Endothelial cell of umbilical vein (primary cell): ENCODE results near the gene KXD1.

Source experiments
- CTCF ChIP-seq, 2 donors: IDR thresholded peaks; 1 replicate in 1 of 2; 2 replicates in 1 of 2; pipeline ENCODE4 v1.5.1; 2011; ENCODE audit warnings: low read length in 2 of 2, mild to moderate bottlenecking in 2 of 2, moderate library complexity in 2 of 2, control low read depth in 1 of 2, inconsistent platforms in 1 of 2, low read depth in 1 of 2; ENCODE audit not compliant: insufficient read depth in 1 of 2; ENCODE audit errors: extremely low read depth in 1 of 2
- EZH2 ChIP-seq: IDR thresholded peaks from 2 replicates; pipeline ENCODE4 v1.6.1; 2012; ENCODE audit warnings: borderline replicate concordance, low read depth, mild to moderate bottlenecking, moderate library complexity, low read length, inconsistent platforms; ENCODE audit not compliant: severe bottlenecking
- JUN ChIP-seq: IDR thresholded peaks from 2 replicates; pipeline ENCODE4 v1.6.1; 2011; ENCODE audit warnings: borderline replicate concordance, low read depth; ENCODE audit not compliant: insufficient read length, insufficient read depth
- MYC ChIP-seq: IDR thresholded peaks from one replicate; pipeline ENCODE4 v1.6.1; 2011; ENCODE audit warnings: mild to moderate bottlenecking, low read depth, low read length
- POLR2AphosphoS5 ChIP-seq: IDR thresholded peaks from 2 replicates; pipeline ENCODE4 v1.6.1; 2012; ENCODE audit warnings: low read depth, mild to moderate bottlenecking, control low read depth, low read length, moderate library complexity; ENCODE audit not compliant: insufficient read depth

- TF ChIP-seq JUN = peak; percentile 24
- TF ChIP-seq CTCF (IDR thresholded peaks at IDR 0.05; ENCODE audit: extremely low read depth in 1 of 2, insufficient read depth in 1 of 2, low read depth in 1 of 2, low read length in 2 of 2) = no peak
- TF ChIP-seq MYC = no peak
- peak; percentile 71 for TF ChIP-seq POLR2AphosphoS5
- no peak for TF ChIP-seq EZH2
Observed at GRCh38 chr19:18562086-18562485, 4.4 kb downstream of the KXD1 start.
